ENCODE data around the gene ZNF740.
"Not testable (repeated sequence)": the region's sequence is repeated elsewhere in the genome, so short reads cannot be mapped to it uniquely, and the experiment has no call there.

The ZNF740 gene

GRCh38 chr12:53195516-53196420, 15.2 kb downstream of the ZNF740 start:
- no peak for DNase-seq

- no peak for DNase-seq
These were observed 16.0 kb downstream of the ZNF740 start for GRCh38 chr12:53196486-53196885.

GRCh38 chr12:53197011-53197640, 16.6 kb downstream of the ZNF740 start:
- no peak for DNase-seq

GRCh38 chr12:53198486-53199110, 18.1 kb downstream of the ZNF740 start:
- peak; percentile 61 to 66 for DNase-seq

GRCh38 chr12:53199700-53200099, 19.2 kb downstream of the ZNF740 start:
- no peak for DNase-seq

- DNase-seq = no peak
These were observed 19.6 kb downstream of the ZNF740 start for GRCh38 chr12:53200107-53200457.

- DNase-seq = peak; percentile 54 to 80
These were observed 20.1 kb downstream of the ZNF740 start for GRCh38 chr12:53200458-53201176.

GRCh38 chr12:53201177-53201541, 20.6 kb downstream of the ZNF740 start:
- no peak for DNase-seq

GRCh38 chr12:53201639-53202038, 21.1 kb downstream of the ZNF740 start:
- no peak for DNase-seq

GRCh38 chr12:53202316-53202715, 21.8 kb downstream of the ZNF740 start:
- DNase-seq = not testable (repeated sequence)

- DNase-seq = no peak
These were observed 23.8 kb downstream of the ZNF740 start for GRCh38 chr12:53204351-53204750.

- no peak for DNase-seq
These were observed 25.4 kb downstream of the ZNF740 start for GRCh38 chr12:53205747-53206419.

- DNase-seq = peak in 1 of 2 experiments; percentile 21
These were observed 26.5 kb downstream of the ZNF740 start, which contains the start of gene ITGB7 for GRCh38 chr12:53207042-53207441. Gene ITGB7, minus strand, starts transcription at chr12:53207251. Its CDS starts 6,808 bp downstream, at chr12:53200443.

GRCh38 chr12:53208435-53208834, 27.9 kb downstream of the ZNF740 start:
- DNase-seq = no peak

GRCh38 chr12:53208877-53209463, 28.4 kb downstream of the ZNF740 start:
- DNase-seq = peak; percentile 46 to 65

- DNase-seq = no peak
These were observed 30.3 kb downstream of the ZNF740 start for GRCh38 chr12:53210843-53211242.

- peak; percentile 39 to 47 for DNase-seq
These were observed 31.2 kb downstream of the ZNF740 start for GRCh38 chr12:53211476-53212381.

GRCh38 chr12:53212931-53213330, 32.4 kb downstream of the ZNF740 start:
- no peak for DNase-seq

GRCh38 chr12:53213348-53213747, 32.8 kb downstream of the ZNF740 start:
- peak; percentile 78 to 79 for DNase-seq

- no peak for DNase-seq
These were observed 33.7 kb downstream of the ZNF740 start for GRCh38 chr12:53214221-53214620.
